HepG2 (cell line): ENCODE results near the gene CD300LB. TPM values are rescaled to one million over a fixed set of nuclear protein-coding genes. Genes with fewer than 3 reads are reported as not detected.
A peak's percentile ranks its signal among the peaks of the same experiment; 100 is the strongest.

ENCODE experiments used
- ATAC-seq: fragments of 200-7000 bp; cut with Tn5 transposase; 3 replicates; pipeline ENCODE4 v1.9.1; 2020; ENCODE audit warnings: mild to moderate bottlenecking, moderate library complexity
- BruUV-seq: library from RNA; stranded (reverse); fragments of 400-500 nt; replicated peaks from 2 replicates; lab custom pipeline; 2021; lab: Mats Ljungman, UMichigan
- CTCF ChIA-PET: fragments of 300-600 bp; formaldehyde crosslinking; extraction: SDS; loops from one replicate; lab custom pipeline; 2021; ENCODE audit warnings: low total read pairs, inconsistent platforms, low intra/inter-chr PET ratio; lab: Yijun Ruan, JAX
- POLR2A ChIA-PET: fragments of 350-600 bp; sonication (Branson Sonifier 250); formaldehyde crosslinking; loops from one replicate; lab custom pipeline; 2020; ENCODE audit warnings: antibody characterized with exemption, inconsistent platforms; lab: Yijun Ruan, JAX
- DNase-seq: peaks from one replicate; pipeline ENCODE4 v3.0.0-alpha.2; 2015; ENCODE audit warnings: low spot score
- FAIRE-seq: peaks from 3 replicates; lab custom pipeline; 2011; peaks lifted over from hg19 to GRCh38; lab: Jason Lieb, UNC
- H2AFZ ChIP-seq: one replicate; pipeline ENCODE4 v1.6.1; 2011; ENCODE audit warnings: low read length, inconsistent platforms
- H3K27ac ChIP-seq: fragments of 300-600 bp; 3 replicates; pipeline ENCODE4 v1.8.0; 2011; ENCODE audit warnings: mixed run types, mild to moderate bottlenecking, mixed read lengths, low read length, inconsistent platforms; ENCODE audit not compliant: insufficient read depth; ENCODE audit errors: extremely low read length
- H3K27me3 ChIP-seq, 2 experiments: fragments of 200-600 bp in 1 of 2; 2 replicates in 1 of 2; 3 replicates in 1 of 2; pipeline versions ENCODE4 v1.6.0 to v1.8.0; 2011; ENCODE audit warnings: low read length in 2 of 2, mild to moderate bottlenecking in 2 of 2, moderate library complexity in 2 of 2, inconsistent platforms in 1 of 2; ENCODE audit not compliant: insufficient read depth in 2 of 2, control insufficient read depth in 1 of 2
- H3K36me3 ChIP-seq, 2 experiments: fragments of 200-600 bp in 1 of 2; replicated peaks in 1 of 2; 2 replicates in 1 of 2; 3 replicates in 1 of 2; pipeline versions ENCODE4 v1.5.1 to v1.8.0; 2011; ENCODE audit warnings: low read length in 2 of 2, inconsistent platforms in 1 of 2; ENCODE audit not compliant: insufficient read depth in 2 of 2, control insufficient read depth in 1 of 2
- H3K4me1 ChIP-seq: 2 replicates; pipeline ENCODE4 v1.5.1; 2012; ENCODE audit warnings: low read length, inconsistent platforms; ENCODE audit not compliant: insufficient read depth
- H3K4me2 ChIP-seq: 2 replicates; pipeline ENCODE4 v1.6.0; 2011; ENCODE audit warnings: low read depth, low read length, inconsistent platforms
- H3K4me3 ChIP-seq, 3 experiments: fragments of 200-600 bp in 1 of 3; sonication (generic), shearing (Covaris generic) in 1 of 3; replicated peaks in 1 of 3; 2 replicates each; pipeline ENCODE4 v1.5.1; 2011 to 2016; ENCODE audit warnings: low read length in 3 of 3, inconsistent platforms in 2 of 3, low read depth in 2 of 3, mild to moderate bottlenecking in 2 of 3, control low read depth in 1 of 3, mixed read lengths in 1 of 3; ENCODE audit not compliant: insufficient read depth in 1 of 3
- H3K79me2 ChIP-seq: one replicate; pipeline ENCODE4 v1.6.1; 2011; ENCODE audit warnings: low read length, inconsistent platforms; ENCODE audit not compliant: insufficient read depth
- H3K9ac ChIP-seq: 2 replicates; pipeline ENCODE4 v1.6.0; 2011; ENCODE audit warnings: mild to moderate bottlenecking, low read depth, low read length, inconsistent platforms; ENCODE audit not compliant: insufficient read depth
- H3K9me3 ChIP-seq: 2 replicates; pipeline ENCODE4 v1.5.1; 2012; ENCODE audit warnings: mild to moderate bottlenecking, low read length
- H4K20me1 ChIP-seq: 2 replicates; pipeline ENCODE4 v1.6.0; 2011; ENCODE audit warnings: inconsistent platforms, mild to moderate bottlenecking, low read length, moderate library complexity; ENCODE audit not compliant: insufficient read depth
- AGO1 ChIP-seq: fragments of 200-400 bp; formaldehyde crosslinking; IDR thresholded peaks from 2 replicates; pipeline ENCODE4 v1.6.1; 2017; ENCODE audit warnings: mild to moderate bottlenecking, low read depth, low read length, moderate library complexity; ENCODE audit not compliant: poor library complexity, severe bottlenecking
- MAFF ChIP-seq: IDR thresholded peaks from 2 replicates; pipeline ENCODE4 v1.6.1; 2011; ENCODE audit warnings: low read depth, low read length, improper control_type of control experiment
- MAFK ChIP-seq, 2 experiments: IDR thresholded peaks in 1 of 2; conservative IDR thresholded peaks in 1 of 2; 2 replicates each; pipeline ENCODE4 v1.6.1; 2011; ENCODE audit warnings: improper control_type of control experiment in 2 of 2, low read length in 2 of 2
- MTA3 ChIP-seq: sonication (generic); formaldehyde crosslinking; IDR thresholded peaks from 2 replicates; pipeline ENCODE4 v1.4.0; 2020; ENCODE audit warnings: missing genetic modification reagents
- TEF ChIP-seq: sonication (generic); formaldehyde crosslinking; IDR thresholded peaks from 2 replicates; pipeline ENCODE4 v1.5.0; 2020; ENCODE audit warnings: missing genetic modification reagents
- ZBTB46 ChIP-seq: sonication (generic); formaldehyde crosslinking; IDR thresholded peaks from 2 replicates; pipeline ENCODE4 v1.4.0; 2020; ENCODE audit warnings: mild to moderate bottlenecking, missing genetic modification reagents, borderline replicate concordance
- ZNF30 ChIP-seq: sonication (generic); formaldehyde crosslinking; IDR thresholded peaks from 2 replicates; pipeline ENCODE4 v1.5.0; 2020; ENCODE audit warnings: mild to moderate bottlenecking, missing genetic modification reagents
- WGBS: methylation state at CpG from one replicate; pipeline ENCODE4 v1.1.6; 2017; ENCODE audit warnings: low lambda C conversion rate; 5-methylcytosine and 5-hydroxymethylcytosine counted together
- in situ Hi-C: cut with HindIII; loops from 2 replicates; pipeline ENCODE4 v1.10.0; 2017; ENCODE audit warnings: low pct_unique_long_range_greater_than_20kb; ENCODE audit not compliant: extremely low pct_ligation_motif_present
- intact Hi-C: fragments of 100-400 bp; cut with micrococcal nuclease; formaldehyde crosslinking; loops from one replicate; pipeline ENCODE4 v1.10.0; 2022; ENCODE audit not compliant: unreplicated experiment
- polyA plus RNA-seq, 8 experiments: library from polyadenylated mRNA; depleted of rRNA in 3 of 8; stranded (reverse) in 7 of 8; unstranded in 1 of 8; fragments of >200 nt; fragmentation: Illumina TruSeq in 4 of 8; extraction: Trizol in 4 of 8; gene quantifications; 2 replicates each; pipeline versions ENCODE4 v1.2.1 to v1.2.3, GENCODE V29; 2011 to 2016; ENCODE audit warnings: low read depth in 4 of 8, missing spikeins in 1 of 8, mixed read lengths in 1 of 8; ENCODE audit not compliant: insufficient read depth in 1 of 8
- total RNA-seq, 5 experiments: library from RNA; depleted of rRNA; stranded (reverse); fragments of >200 nt; fragmentation: Illumina TruSeq; extraction: Trizol; gene quantifications; 2 replicates each; pipeline ENCODE4 v1.2.3, GENCODE V29; 2016; ENCODE audit warnings: low read depth in 1 of 5

CD300LB gene
- total and polyA plus RNA-seq, 2 of the 13 experiments (the other 11 are each of a cell fraction or from before 2014, with no cell fraction given) = not detected

- WGBS = 9% methylated on average over 7 of the region's 7 CpGs
- in situ Hi-C loops = no loop called here
- BruUV-seq = no TSS peak
- no peak overlapping the region for H3K9ac ChIP-seq
- H3K9me3 ChIP-seq = no peaks in the 10 kb centered on the region
- H3K4me2 ChIP-seq = no peak overlapping the region
- H2AFZ ChIP-seq = no peak overlapping the region
- H3K4me1 ChIP-seq = no peaks in the 10 kb centered on the region
- TF ChIP-seq MAFK (conservative IDR thresholded peaks at IDR 0.05 in 1 of 2, IDR thresholded peaks at IDR 0.05 in 1 of 2; ENCODE audit: low read length in 2 of 2) (peak; percentile 87 to 90), ZNF30 (CRISPR knock-in tag) (no peak), AGO1 (no peak), MTA3 (CRISPR knock-in tag) (no peak), TEF (CRISPR knock-in tag) (no peak), ZBTB46 (CRISPR knock-in tag) (no peak), MAFF (peak; percentile 90)
- H4K20me1 ChIP-seq = no peaks in the 10 kb centered on the region
- no peak for ATAC-seq
- H3K36me3 ChIP-seq = no peaks in the 10 kb centered on the region
- no peak for FAIRE-seq
- peaks cover 4 to 78% of the 10 kb centered on the region in 2 experiments for H3K27me3 ChIP-seq
- intact Hi-C loops = no loop called here
- H3K27ac ChIP-seq = no peak overlapping the region
- DNase-seq = no peak
- H3K4me3 ChIP-seq = no peak overlapping the region
- no peaks in the 10 kb centered on the region for H3K79me2 ChIP-seq
- ChIA-PET POLR2A (no interaction called here), CTCF (no interaction called here)
Observed at GRCh38 chr17:74555427-74555940, 24.2 kb upstream of the CD300LB start.
